Mammary epithelial cell (primary cell): ENCODE data around the gene PGM1.

Experiments
- EZH2 ChIP-seq: IDR thresholded peaks from 2 replicates; pipeline ENCODE4 v1.6.1; 2012; ENCODE audit warnings: low read length, inconsistent platforms, borderline replicate concordance
- TF ChIP-seq, protein P1 (sequence below), 2 donors: IDR thresholded peaks in 1 of 2; conservative IDR thresholded peaks in 1 of 2; 2 replicates each; pipeline ENCODE4 v1.5.1; 2011 to 2012; ENCODE audit warnings: inconsistent platforms in 2 of 2, low read length in 2 of 2, mild to moderate bottlenecking in 2 of 2, control low read depth in 1 of 2, low read depth in 1 of 2; ENCODE audit not compliant: insufficient read depth in 1 of 2; ENCODE audit errors: extremely low read depth in 1 of 2

- TF ChIP-seq, protein P1, sequence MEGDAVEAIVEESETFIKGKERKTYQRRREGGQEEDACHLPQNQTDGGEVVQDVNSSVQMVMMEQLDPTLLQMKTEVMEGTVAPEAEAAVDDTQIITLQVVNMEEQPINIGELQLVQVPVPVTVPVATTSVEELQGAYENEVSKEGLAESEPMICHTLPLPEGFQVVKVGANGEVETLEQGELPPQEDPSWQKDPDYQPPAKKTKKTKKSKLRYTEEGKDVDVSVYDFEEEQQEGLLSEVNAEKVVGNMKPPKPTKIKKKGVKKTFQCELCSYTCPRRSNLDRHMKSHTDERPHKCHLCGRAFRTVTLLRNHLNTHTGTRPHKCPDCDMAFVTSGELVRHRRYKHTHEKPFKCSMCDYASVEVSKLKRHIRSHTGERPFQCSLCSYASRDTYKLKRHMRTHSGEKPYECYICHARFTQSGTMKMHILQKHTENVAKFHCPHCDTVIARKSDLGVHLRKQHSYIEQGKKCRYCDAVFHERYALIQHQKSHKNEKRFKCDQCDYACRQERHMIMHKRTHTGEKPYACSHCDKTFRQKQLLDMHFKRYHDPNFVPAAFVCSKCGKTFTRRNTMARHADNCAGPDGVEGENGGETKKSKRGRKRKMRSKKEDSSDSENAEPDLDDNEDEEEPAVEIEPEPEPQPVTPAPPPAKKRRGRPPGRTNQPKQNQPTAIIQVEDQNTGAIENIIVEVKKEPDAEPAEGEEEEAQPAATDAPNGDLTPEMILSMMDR (conservative IDR thresholded peaks at IDR 0.05 in 1 of 2, IDR thresholded peaks at IDR 0.05 in 1 of 2; ENCODE audit: extremely low read depth in 1 of 2, insufficient read depth in 1 of 2, low read depth in 1 of 2, low read length in 2 of 2) = no peak
- TF ChIP-seq EZH2 = no peak
Measured at GRCh38 chr1:63653976-63654375, 60.8 kb downstream of the PGM1 start.
